UCSD-AML1 (cell line): ENCODE data around the gene GNG12.

ENCODE experiments used
- DNase-seq: peaks from one replicate; lab custom pipeline; 2025; ENCODE audit not compliant: unreplicated experiment; lab: John Stamatoyannopoulos, UW

Gene GNG12

GRCh38 chr1:67788238-67788790 lies 45.0 kb downstream of the GNG12 start:
- no peak for DNase-seq

- no peak for DNase-seq
Observed at GRCh38 chr1:67787746-67788145, 45.5 kb downstream of the GNG12 start.

- no peak for DNase-seq
Observed at GRCh38 chr1:67785847-67786753, 47.2 kb downstream of the GNG12 start.

- DNase-seq: no peak
Observed at GRCh38 chr1:67784545-67785186, 48.6 kb downstream of the GNG12 start.

- DNase-seq: no peak
Observed at GRCh38 chr1:67780637-67781036, 52.6 kb downstream of the GNG12 start.

GRCh38 chr1:67777440-67777839 lies 55.8 kb downstream of the GNG12 start:
- no peak for DNase-seq

GRCh38 chr1:67777016-67777415 lies 56.3 kb downstream of the GNG12 start:
- DNase-seq: no peak

GRCh38 chr1:67773462-67773861 lies 59.8 kb downstream of the GNG12 start:
- no peak for DNase-seq

- DNase-seq: no peak
Observed at GRCh38 chr1:67771749-67772148, 61.5 kb downstream of the GNG12 start.

GRCh38 chr1:67771152-67771551 lies 62.1 kb downstream of the GNG12 start:
- DNase-seq: no peak

- DNase-seq: no peak
Observed at GRCh38 chr1:67769633-67770256, 63.5 kb downstream of the GNG12 start.

- no peak for DNase-seq
Observed at GRCh38 chr1:67768480-67768879, 64.8 kb downstream of the GNG12 start.

GRCh38 chr1:67767103-67767782 lies 66.0 kb downstream of the GNG12 start:
- DNase-seq: no peak

- peak; percentile 21 for DNase-seq
Observed at GRCh38 chr1:67766141-67766978, 66.9 kb downstream of the GNG12 start.

- DNase-seq: no peak
Observed at GRCh38 chr1:67764633-67765032, 68.6 kb downstream of the GNG12 start.

GRCh38 chr1:67761730-67762129 lies 71.5 kb downstream of the GNG12 start:
- no peak for DNase-seq

GRCh38 chr1:67761091-67761490 lies 72.2 kb downstream of the GNG12 start:
- DNase-seq: no peak

GRCh38 chr1:67760030-67760821 lies 73.0 kb downstream of the GNG12 start:
- peak; percentile 52 for DNase-seq

GRCh38 chr1:67759692-67760029 lies 73.6 kb downstream of the GNG12 start:
- no peak for DNase-seq
